ENCODE data around the gene SLC49A3.
"Not testable (repeated sequence)": the region's sequence is repeated elsewhere in the genome, so short reads cannot be mapped to it uniquely, and the experiment has no call there.

The SLC49A3 gene

DNA sequence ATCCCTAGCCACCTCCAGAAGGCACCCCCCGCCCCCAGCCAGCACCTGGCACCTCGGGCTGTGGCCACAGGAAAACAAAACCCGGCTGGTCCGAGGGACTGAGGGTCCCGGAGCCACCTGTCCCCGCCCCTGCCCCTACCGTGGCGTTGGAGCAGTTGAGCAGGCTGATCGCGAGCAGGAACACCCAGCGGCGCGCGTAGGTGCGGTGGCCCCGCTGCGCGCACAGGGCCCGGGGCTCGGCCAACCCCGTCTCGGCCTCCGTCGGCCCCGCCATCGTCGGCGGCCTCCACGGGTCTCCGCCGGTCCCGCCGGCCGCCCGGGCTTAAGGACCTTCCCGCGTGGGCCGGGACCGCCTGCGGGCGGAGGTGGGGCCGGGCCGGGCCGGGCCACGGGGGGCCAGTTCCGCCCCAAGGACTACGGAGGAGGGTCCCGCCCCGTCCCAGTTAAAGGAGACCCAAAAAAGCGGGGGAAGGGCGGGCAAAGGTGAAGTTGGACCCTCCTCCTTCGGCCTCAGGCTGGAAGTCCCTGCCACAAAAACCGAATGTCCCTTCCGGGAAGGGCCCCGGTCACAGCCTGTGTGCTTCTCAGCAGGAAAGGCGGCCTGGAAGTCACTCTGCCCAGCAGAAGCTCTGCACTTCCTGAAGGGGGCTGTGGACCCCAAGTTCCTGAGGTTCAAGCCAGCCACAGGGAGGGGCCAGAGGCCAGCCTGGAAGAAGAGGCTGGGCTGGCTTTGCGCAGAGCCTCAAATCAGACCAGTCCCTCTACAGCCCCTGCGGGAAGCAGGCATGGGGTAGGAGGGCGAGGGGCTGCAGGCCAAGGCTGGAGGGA, at the start of gene SLC49A3:
TSS of gene SLC49A3 (minus strand) at position 298 of the 828 bp plus-strand sequence. CDS start at position 274, 24 bp downstream.
- DNase-seq, result no peak

- DNase-seq, result not testable (repeated sequence)
These were observed 47.6 kb upstream of the SLC49A3 start for GRCh38 chr4:736561-736960.

- no peak for DNase-seq
These were observed 46.6 kb upstream of the SLC49A3 start for GRCh38 chr4:735583-735982.

DNA sequence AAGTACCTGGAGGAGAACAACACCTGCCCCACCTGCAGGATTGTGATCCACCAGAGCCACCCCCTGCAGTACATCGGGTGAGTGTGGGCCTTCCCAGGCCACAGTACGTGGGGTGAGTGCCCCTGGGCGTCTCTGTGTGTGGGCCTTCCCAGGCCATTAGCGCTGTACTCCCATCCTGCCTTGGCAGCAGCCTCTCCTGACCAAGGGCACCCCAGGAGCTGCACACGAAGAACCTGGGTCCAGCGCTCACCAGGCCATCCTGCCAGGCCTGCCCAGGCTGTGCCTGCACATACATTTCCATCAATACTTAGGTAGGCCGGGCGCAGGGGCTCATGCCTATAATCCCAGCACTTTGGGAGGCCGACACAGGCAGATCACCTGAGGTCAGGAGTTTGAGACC, 46.0 kb upstream of the SLC49A3 start:
- DNase-seq, result no peak

DNA sequence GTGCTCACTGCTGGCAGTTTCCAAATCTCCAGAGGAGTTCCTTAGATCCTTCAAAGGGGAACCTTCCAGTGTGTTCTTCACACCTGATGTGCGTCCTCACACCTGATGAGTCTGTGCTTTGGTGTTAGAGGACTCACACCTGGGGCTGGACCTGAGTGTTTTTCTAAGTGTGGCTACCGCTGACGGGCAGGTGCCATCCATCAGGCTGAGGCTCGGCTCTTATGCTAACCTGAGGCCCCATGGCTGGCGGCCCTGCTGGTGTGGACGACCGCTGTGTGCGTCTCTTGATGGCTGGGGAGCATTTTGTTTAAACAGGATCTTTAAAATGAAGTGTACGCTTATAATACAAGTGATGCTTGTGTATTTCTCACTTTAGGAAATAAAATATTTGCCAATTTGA, 45.1 kb upstream of the SLC49A3 start:
- no peak for DNase-seq

GRCh38 chr4:733631-733980, 44.7 kb upstream of the SLC49A3 start:
- no peak for DNase-seq

- no peak for DNase-seq
These were observed 44.1 kb upstream of the SLC49A3 start for GRCh38 chr4:732911-733630.

DNA sequence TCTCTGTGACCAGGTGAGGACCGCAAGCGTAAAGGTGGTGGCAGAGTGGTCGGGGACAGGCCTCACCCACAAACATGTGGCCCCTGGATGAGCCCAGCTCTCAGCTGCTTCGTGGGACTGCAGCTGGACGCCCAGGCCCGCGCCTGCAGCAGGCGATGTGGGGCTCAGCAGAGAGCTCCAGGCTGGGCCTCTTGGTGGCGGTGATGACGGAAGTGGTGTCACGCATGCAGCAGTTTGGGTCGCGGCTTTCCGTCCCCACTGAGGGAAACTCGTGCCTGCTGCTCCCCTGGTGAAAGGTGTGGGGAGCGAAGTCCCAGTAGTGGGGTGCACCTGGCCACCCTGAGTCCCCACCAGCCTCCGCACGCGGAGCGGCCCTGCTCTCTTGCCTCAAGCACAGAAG, 43.5 kb upstream of the SLC49A3 start:
- DNase-seq, result no peak

GRCh38 chr4:731954-732353, 43.0 kb upstream of the SLC49A3 start:
- not testable (repeated sequence) for DNase-seq

GRCh38 chr4:730946-731904, 42.3 kb upstream of the SLC49A3 start:
- DNase-seq, result not testable (repeated sequence)

- no peak for DNase-seq
These were observed 41.6 kb upstream of the SLC49A3 start for GRCh38 chr4:730511-730910.

DNA sequence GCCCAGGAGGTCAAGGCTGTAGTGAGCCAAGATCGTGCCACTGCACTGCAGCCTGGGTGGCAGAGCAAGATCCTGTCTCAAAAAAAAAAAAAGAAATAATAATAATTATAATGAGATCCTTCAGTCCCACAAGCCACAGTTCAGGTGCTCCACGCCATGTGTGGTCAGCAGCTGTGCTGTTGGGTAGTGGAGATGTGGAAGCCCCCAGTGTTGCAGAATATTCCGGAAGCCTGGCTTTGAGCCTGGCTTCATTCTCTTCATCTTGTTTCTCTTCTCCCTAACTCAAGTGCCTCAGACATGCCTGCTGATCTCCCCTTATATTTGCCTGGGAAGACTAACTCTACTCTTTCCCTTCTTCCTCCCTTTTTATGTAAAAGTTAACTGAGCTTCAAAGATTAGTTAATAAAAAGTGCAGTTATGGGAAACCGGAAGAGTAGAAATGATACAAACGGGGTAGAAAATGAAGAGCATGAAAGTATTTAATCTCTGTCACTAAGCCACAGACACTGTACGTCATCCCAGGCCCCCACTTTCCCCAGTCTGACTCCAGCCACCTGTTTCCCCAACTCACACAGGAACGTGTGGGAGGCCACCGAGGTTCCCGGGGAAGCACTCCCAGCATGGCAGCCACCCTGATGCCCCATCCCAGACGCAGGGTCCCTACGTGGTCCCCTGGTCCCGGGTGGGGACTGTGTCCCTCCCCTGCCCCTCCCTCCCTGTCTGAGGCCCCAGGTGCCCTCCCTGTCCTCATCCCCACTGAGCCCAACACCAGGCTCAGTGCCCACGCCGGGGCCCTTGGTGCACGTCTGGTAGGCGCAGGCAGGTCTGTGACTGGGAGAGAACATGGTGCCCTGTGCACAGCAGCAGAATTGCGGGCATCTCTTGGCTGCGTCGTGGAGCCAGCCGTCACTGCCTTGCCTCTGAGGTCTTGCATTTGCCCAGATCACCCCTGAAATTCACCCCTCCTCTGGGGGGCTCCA, 40.7 kb upstream of the SLC49A3 start:
- DNase-seq, result no peak

GRCh38 chr4:727576-727975, 38.6 kb upstream of the SLC49A3 start:
- no peak for DNase-seq

DNA sequence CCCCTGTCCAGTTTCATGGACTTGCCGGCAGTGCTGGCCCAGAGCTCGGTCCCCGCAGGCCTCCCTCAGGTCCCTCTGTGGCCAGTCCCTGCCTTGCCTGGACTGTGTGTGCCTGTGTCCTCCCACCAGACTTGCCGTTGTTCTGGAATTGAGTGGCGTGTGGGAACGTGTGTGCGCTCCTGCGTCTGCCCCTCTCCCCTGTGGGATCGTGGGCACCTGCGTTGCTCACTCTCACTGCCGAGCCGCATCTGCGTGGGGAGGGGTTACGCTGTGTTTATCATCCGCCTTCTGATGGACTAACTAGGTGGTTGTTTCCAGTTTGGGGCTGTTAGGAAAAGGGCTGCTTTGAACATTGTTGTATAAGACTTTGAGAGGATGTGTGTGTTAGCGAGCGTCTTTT, 37.9 kb upstream of the SLC49A3 start:
- peak in 1 of 51 donors; percentile 19 for DNase-seq

- peak in 1 of 51 donors; percentile 22 for DNase-seq
These were observed 37.4 kb upstream of the SLC49A3 start for GRCh38 chr4:726235-726787.

GRCh38 chr4:725391-726234, 36.7 kb upstream of the SLC49A3 start:
- DNase-seq, result no peak

- DNase-seq, result peak in 2 of 51 donors; percentile 4 to 17
These were observed 35.0 kb upstream of the SLC49A3 start for GRCh38 chr4:723751-724530.

GRCh38 chr4:722851-723360, 34.0 kb upstream of the SLC49A3 start:
- DNase-seq, result no peak
